DOHH2 (cell line): ENCODE results near the gene TATDN2.

Experiments
- H3F3A ChIP-seq: fragments of 200-600 bp; sonication (generic), shearing (Covaris generic); 2 replicates; pipeline ENCODE4 v1.6.0; 2016; ENCODE audit warnings: antibody characterized with exemption, mild to moderate bottlenecking; ENCODE audit not compliant: control insufficient read depth, insufficient read depth
- H3K27ac ChIP-seq: fragments of 200-600 bp; sonication (generic); 2 replicates; pipeline ENCODE4 v1.5.1; 2014; ENCODE audit warnings: low read depth, mild to moderate bottlenecking, low read length, moderate library complexity
- H3K27me3 ChIP-seq: fragments of 200-600 bp; sonication (generic); 2 replicates; pipeline ENCODE4 v1.6.1; 2014; ENCODE audit warnings: mild to moderate bottlenecking, low read length, mixed read lengths; ENCODE audit not compliant: control insufficient read depth
- H3K36me3 ChIP-seq: fragments of 200-600 bp; sonication (generic); 2 replicates; pipeline ENCODE4 v1.6.1; 2014; ENCODE audit warnings: mild to moderate bottlenecking, low read length, moderate library complexity, mixed read lengths; ENCODE audit not compliant: control insufficient read depth
- H3K4me1 ChIP-seq: fragments of 200-600 bp; sonication (generic); 2 replicates; pipeline ENCODE4 v1.6.1; 2014; ENCODE audit warnings: mild to moderate bottlenecking, low read length, mixed read lengths; ENCODE audit not compliant: control insufficient read depth
- H3K4me2 ChIP-seq: fragments of 200-600 bp; sonication (generic); 2 replicates; pipeline ENCODE4 v1.6.0; 2014; ENCODE audit warnings: mild to moderate bottlenecking, low read length, moderate library complexity
- H3K4me3 ChIP-seq: fragments of 200-600 bp; sonication (generic); 2 replicates; pipeline ENCODE4 v1.5.1; 2014; ENCODE audit warnings: mild to moderate bottlenecking, low read length, mixed read lengths
- H3K79me2 ChIP-seq: fragments of 200-600 bp; sonication (generic); 2 replicates; pipeline ENCODE4 v1.6.1; 2014; ENCODE audit warnings: mild to moderate bottlenecking, low read length, mixed read lengths; ENCODE audit not compliant: control insufficient read depth
- H3K9me2 ChIP-seq: fragments of 200-600 bp; sonication (generic); replicated peaks from 2 replicates; pipeline ENCODE4 v1.6.1; 2014; ENCODE audit warnings: mild to moderate bottlenecking, low read length, mixed read lengths; ENCODE audit not compliant: control insufficient read depth
- H3K9me3 ChIP-seq: fragments of 200-600 bp; sonication (generic); 2 replicates; pipeline ENCODE4 v1.6.1; 2014; ENCODE audit warnings: antibody characterized with exemption, low read length, mixed read lengths; ENCODE audit not compliant: control insufficient read depth, insufficient read depth
- H4K20me1 ChIP-seq: fragments of 200-600 bp; sonication (generic); 2 replicates; pipeline ENCODE4 v1.6.0; 2014; ENCODE audit warnings: low read depth, mild to moderate bottlenecking, antibody characterized with exemption, low read length, moderate library complexity; ENCODE audit not compliant: control insufficient read depth, insufficient read depth
- CTCF ChIP-seq: fragments of 200-600 bp; sonication (generic); IDR thresholded peaks from one replicate; pipeline ENCODE4 v1.5.1; 2014; ENCODE audit warnings: antibody characterized with exemption, mild to moderate bottlenecking, low read depth, low read length; ENCODE audit not compliant: poor library complexity, severe bottlenecking
- EZH2phosphoT487 ChIP-seq: fragments of 200-600 bp; sonication (generic); IDR thresholded peaks from 2 replicates; pipeline ENCODE4 v1.6.1; 2017; ENCODE audit warnings: borderline replicate concordance, mild to moderate bottlenecking, antibody characterized with exemption, low read length, moderate library complexity, mixed read lengths

Gene TATDN2

DNA sequence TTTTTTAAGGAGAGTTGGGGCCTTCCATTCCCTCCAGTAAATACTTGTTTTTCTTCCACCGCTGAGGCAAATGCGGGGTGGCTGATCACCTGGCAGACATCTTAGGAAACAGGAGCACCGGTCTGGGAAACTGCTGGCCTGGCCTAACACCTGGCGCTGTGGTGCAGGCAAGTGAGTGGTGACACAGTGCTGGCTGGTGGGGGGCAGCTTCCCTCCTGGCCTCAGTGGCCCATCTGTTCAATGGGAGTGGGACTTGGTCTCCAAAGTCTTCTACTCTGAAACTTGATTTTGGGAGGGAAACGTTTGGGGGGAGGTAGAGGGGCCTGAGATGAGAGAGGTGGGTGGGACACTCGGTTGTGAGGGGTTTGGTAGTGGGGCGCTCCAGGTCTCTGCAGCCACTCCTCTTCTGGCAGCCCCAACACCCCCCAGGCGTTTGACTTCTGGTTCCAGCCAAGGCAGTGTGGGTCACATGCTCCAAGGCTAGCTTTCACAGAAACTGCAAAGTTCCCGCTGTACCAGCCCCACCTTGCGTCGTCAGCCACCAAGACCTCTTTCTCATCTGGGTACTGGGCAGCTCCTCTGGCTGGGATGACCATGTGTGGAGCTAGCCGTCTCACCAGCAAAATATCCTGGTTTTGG lies 39.8 kb downstream of the TATDN2 start:
- H3K4me3 ChIP-seq = no peak overlapping the region
- peaks cover 23% of the 10 kb centered on the region for H3K4me1 ChIP-seq
- no peaks in the 10 kb centered on the region for H3K9me3 ChIP-seq
- no peak overlapping the region for H3K4me2 ChIP-seq
- H3F3A ChIP-seq = peaks cover 6% of the 10 kb centered on the region
- no peaks in the 10 kb centered on the region for H3K79me2 ChIP-seq
- H3K36me3 ChIP-seq = peaks cover 63% of the 10 kb centered on the region
- H3K27ac ChIP-seq = no peak overlapping the region
- H4K20me1 ChIP-seq = no peaks in the 10 kb centered on the region; the same call in 1 of the 2 replicates
- no peaks in the 10 kb centered on the region for H3K9me2 ChIP-seq
- no peaks in the 10 kb centered on the region for H3K27me3 ChIP-seq
- TF ChIP-seq EZH2phosphoT487 (no peak), CTCF (no peak)

DNA sequence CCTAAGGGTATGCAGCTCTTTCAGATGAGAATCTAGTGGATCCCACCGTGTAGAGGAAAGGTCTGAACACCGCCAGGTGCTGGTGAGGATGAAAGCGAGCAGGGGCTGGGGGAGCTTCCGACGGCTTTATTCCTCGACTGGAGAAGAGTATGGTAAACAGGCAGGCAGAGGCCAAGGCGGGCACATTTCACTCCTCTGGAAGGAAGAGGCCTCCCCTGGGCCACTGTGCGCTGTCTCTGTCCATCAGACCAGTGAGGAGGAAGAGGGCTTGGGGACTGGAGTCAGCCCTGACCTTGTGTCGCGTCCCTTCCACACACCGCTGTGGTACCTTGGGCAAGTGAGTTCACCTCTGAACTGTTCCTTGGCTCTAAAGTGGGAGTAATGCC lies 40.3 kb downstream of the TATDN2 start:
- Histone ChIP-seq H3K79me2 (no peaks in the 10 kb centered on the region), H3K4me1 (peaks cover 25% of the 10 kb centered on the region), H3K27me3 (no peaks in the 10 kb centered on the region), H3K9me3 (no peaks in the 10 kb centered on the region), H3F3A (peaks cover 11% of the 10 kb centered on the region), H4K20me1 (no peaks in the 10 kb centered on the region; the same call in 1 of the 2 replicates), H3K27ac (no peak overlapping the region), H3K36me3 (peaks cover 60% of the 10 kb centered on the region), H3K4me2 (no peak overlapping the region), H3K4me3 (no peak overlapping the region), H3K9me2 (no peaks in the 10 kb centered on the region)
- TF ChIP-seq CTCF = no peak
- no peak for TF ChIP-seq EZH2phosphoT487

DNA sequence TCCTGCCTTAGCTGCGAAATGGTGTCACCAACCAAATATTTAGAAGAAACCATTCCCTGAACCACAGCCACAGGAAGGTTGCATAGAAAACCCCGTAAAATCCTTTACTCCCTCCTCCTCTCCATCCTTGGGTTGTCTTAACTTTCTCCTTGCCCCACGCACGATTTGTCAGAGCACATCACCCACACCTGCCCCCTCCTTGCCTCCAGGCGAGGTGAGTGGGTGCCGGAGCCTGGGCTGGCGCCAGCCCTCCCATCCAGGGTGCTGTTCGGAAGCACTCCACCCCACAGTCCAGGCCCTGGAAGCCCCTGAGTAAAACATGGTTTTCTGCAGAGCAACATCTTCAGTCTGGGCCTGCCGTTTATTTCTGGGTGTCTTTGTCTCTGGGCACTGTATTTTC lies 40.8 kb downstream of the TATDN2 start:
- Histone ChIP-seq H3K4me1 (peaks cover 25% of the 10 kb centered on the region), H3K79me2 (no peaks in the 10 kb centered on the region), H3K27me3 (no peaks in the 10 kb centered on the region), H3K9me3 (no peaks in the 10 kb centered on the region), H3F3A (peaks cover 11% of the 10 kb centered on the region), H3K36me3 (peaks cover 59% of the 10 kb centered on the region), H4K20me1 (no peaks in the 10 kb centered on the region), H3K4me3 (no peak overlapping the region), H3K27ac (no peak overlapping the region), H3K9me2 (no peaks in the 10 kb centered on the region), H3K4me2 (no peak overlapping the region)
- TF ChIP-seq CTCF = no peak
- TF ChIP-seq EZH2phosphoT487 = no peak
